Fibroblast of villous mesenchyme (primary cell): ENCODE results near the gene RAD51B. TPM values are rescaled to one million over a fixed set of nuclear protein-coding genes. Genes with fewer than 3 reads are reported as not detected.

ENCODE experiments used
- DNase-seq: peaks from one replicate; pipeline ENCODE4 v3.0.0-alpha.2; 2010; ENCODE audit warnings: low read depth
- H3K4me3 ChIP-seq: 2 replicates; pipeline ENCODE4 v1.5.1; 2011; ENCODE audit warnings: low read depth, mild to moderate bottlenecking, low read length
- CTCF ChIP-seq: IDR thresholded peaks from 2 replicates; pipeline ENCODE4 v1.5.1; 2012; ENCODE audit warnings: low read depth, mild to moderate bottlenecking, low read length; ENCODE audit not compliant: insufficient read depth
- total RNA-seq: library from RNA; depleted of rRNA; stranded (reverse); fragments of >200 nt; gene quantifications from 2 replicates; pipeline ENCODE4 v1.2.3, GENCODE V29; 2012

Gene RAD51B
- total RNA-seq, 1 donor: 22.0 TPM

DNA sequence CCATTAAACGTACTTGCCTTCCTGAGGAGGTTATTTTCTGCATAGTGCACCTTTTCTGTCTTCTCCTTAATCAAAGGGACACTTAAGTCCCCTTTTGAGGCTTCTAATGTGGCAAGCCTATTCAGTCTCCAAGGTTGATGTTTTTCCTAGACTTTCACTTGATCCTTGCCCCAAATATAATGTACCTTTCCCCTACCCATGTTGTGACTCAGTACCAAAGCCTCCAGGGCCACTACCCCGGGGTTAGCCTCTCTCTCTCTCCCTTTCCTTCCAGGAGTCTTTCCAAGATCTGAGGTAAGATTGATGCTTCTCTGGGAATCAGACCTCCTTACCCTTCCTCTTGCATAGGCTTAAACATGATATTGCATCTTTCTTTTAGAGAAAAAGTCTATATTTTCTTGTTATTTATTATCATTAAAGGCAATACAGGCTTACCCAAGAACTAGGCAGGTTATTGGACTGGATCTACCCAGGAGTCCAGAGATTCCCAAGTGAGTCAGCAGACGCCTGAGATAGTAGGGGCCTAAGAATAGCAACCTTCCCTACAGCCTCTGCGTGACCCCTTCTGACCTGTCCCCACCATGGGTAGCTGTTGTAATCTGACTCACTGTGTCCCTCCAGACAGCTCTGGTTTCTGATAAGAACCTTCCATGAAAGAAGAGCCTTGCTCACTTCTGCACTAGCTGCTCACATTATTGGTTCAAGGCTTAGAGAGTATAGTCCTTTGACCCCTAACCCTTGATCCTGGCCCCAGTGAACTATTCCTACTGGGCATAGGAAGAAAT, 800.4 kb downstream of the RAD51B start:
- no peak overlapping the region for H3K4me3 ChIP-seq
- TF ChIP-seq CTCF: no peak
- peak; percentile 44 for DNase-seq

- H3K4me3 ChIP-seq: no peak overlapping the region
- DNase-seq: peak; percentile 71
- no peak for TF ChIP-seq CTCF
Measured at GRCh38 chr14:68621400-68622365, 802.1 kb downstream of the RAD51B start.

- no peak for DNase-seq
- H3K4me3 ChIP-seq: no peak overlapping the region
- TF ChIP-seq CTCF: no peak
Measured at GRCh38 chr14:68622856-68623255, 803.3 kb downstream of the RAD51B start.

- no peak overlapping the region for H3K4me3 ChIP-seq
- no peak for DNase-seq
- no peak for TF ChIP-seq CTCF
Measured at GRCh38 chr14:68623307-68623706, 803.7 kb downstream of the RAD51B start.

- H3K4me3 ChIP-seq: no peak overlapping the region
- DNase-seq: no peak
- no peak for TF ChIP-seq CTCF
Measured at GRCh38 chr14:68623826-68624225, 804.2 kb downstream of the RAD51B start.

DNA sequence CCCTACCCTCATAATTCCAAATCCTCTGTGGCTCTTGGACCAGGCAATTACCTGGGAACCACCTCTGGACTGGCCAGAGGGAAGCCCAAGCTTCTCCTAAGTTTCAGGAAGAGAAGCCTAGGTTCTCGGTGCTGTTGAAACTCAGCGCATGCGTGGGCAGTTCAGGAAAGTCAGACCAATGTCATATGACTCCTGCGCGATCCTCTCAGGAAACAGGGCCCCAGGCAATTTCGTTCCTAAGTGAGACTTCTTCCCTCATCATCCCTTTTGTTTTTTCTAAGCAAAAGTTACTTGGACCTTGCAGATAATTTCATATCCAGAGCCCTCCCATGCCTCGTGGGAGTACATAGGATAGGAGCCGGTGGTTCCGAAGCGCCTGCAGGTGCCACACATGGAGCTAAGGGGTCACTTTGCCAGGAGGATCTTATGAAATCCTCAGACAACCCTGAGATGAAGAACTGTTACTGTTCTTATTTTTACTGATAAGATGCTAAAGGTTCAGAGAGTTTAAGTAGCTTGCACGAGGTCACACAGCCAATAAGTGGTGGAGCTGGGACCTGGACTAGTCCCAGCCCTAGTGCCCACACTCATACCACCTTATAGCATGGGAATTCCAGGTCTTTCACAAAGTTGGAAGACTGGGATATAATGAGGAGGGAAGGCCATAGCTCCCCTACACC, 805.1 kb downstream of the RAD51B start:
- no peak for DNase-seq
- no peak for TF ChIP-seq CTCF

More for the DNA sequence above, 805.1 kb downstream of the RAD51B start:
- no peak overlapping the region for H3K4me3 ChIP-seq
